Endothelial cell (in vitro differentiated cells): ENCODE data around the gene CCNA2. TPM values are rescaled to one million over a fixed set of nuclear protein-coding genes. Genes with fewer than 3 reads are reported as not detected.

Experiments used
- DNase-seq: peaks from one replicate; pipeline ENCODE4 v3.0.0; 2021; ENCODE audit warnings: low spot score
- H3K27ac Mint-ChIP-seq: one replicate; pipeline ENCODE4 v1.8.0; 2021; ENCODE audit warnings: mixed read lengths, inconsistent platforms; ENCODE audit not compliant: unreplicated experiment
- H3K27me3 Mint-ChIP-seq: one replicate; pipeline ENCODE4 v1.8.0; 2021; ENCODE audit warnings: mild to moderate bottlenecking, moderate library complexity, mixed read lengths, inconsistent platforms; ENCODE audit not compliant: unreplicated experiment
- H3K36me3 Mint-ChIP-seq: one replicate; pipeline ENCODE4 v1.8.0; 2021; ENCODE audit warnings: mild to moderate bottlenecking, low read depth, mixed read lengths, inconsistent platforms; ENCODE audit not compliant: unreplicated experiment
- H3K4me1 Mint-ChIP-seq: one replicate; pipeline ENCODE4 v1.8.0; 2021; ENCODE audit warnings: mild to moderate bottlenecking, mixed read lengths, inconsistent platforms; ENCODE audit not compliant: unreplicated experiment
- H3K4me3 Mint-ChIP-seq: one replicate; pipeline ENCODE4 v1.8.0; 2021; ENCODE audit warnings: mild to moderate bottlenecking, mixed read lengths, inconsistent platforms; ENCODE audit not compliant: unreplicated experiment
- H3K9me3 Mint-ChIP-seq: one replicate; pipeline ENCODE4 v1.8.0; 2021; ENCODE audit warnings: mixed read lengths, inconsistent platforms; ENCODE audit not compliant: unreplicated experiment
- CTCF ChIP-seq: fragments of 200-600 bp; sonication (generic); IDR thresholded peaks from one replicate; pipeline ENCODE4 v1.5.0; 2021; ENCODE audit warnings: antibody characterized with exemption; ENCODE audit not compliant: unreplicated experiment
- total RNA-seq: library from RNA; stranded (reverse); fragmentation: NEBNext Ultra II Directional; extraction: Animal tissue kit (Norgen Biotek cat#: 25700); gene quantifications from one replicate; pipeline ENCODE4 v1.2.1, GENCODE V29; 2021; ENCODE audit not compliant: unreplicated experiment

The CCNA2 gene
- total RNA-seq, 1 donor from 2014 or later = 11.4 TPM

GRCh38 chr4:121783210-121783609 lies 40.5 kb downstream of the CCNA2 start:
- Mint-ChIP-seq H3K27me3 (no peaks in the 10 kb centered on the region), H3K9me3 (no peaks in the 10 kb centered on the region), H3K4me1 (peaks cover 7% of the 10 kb centered on the region), H3K4me3 (no peak overlapping the region), H3K27ac (no peak overlapping the region), H3K36me3 (no peaks in the 10 kb centered on the region)
- no peak for DNase-seq
- TF ChIP-seq CTCF = no peak

GRCh38 chr4:121778991-121779628 lies 44.6 kb downstream of the CCNA2 start:
- DNase-seq = no peak
- no peak overlapping the region for H3K27ac Mint-ChIP-seq
- H3K9me3 Mint-ChIP-seq = no peaks in the 10 kb centered on the region
- TF ChIP-seq CTCF = no peak
- no peaks in the 10 kb centered on the region for H3K36me3 Mint-ChIP-seq
- H3K4me1 Mint-ChIP-seq = no peaks in the 10 kb centered on the region
- H3K27me3 Mint-ChIP-seq = peaks cover 4% of the 10 kb centered on the region
- H3K4me3 Mint-ChIP-seq = no peak overlapping the region

GRCh38 chr4:121777625-121778024 lies 46.1 kb downstream of the CCNA2 start:
- no peaks in the 10 kb centered on the region for H3K4me1 Mint-ChIP-seq
- H3K9me3 Mint-ChIP-seq = no peaks in the 10 kb centered on the region
- H3K27me3 Mint-ChIP-seq = peaks cover 5% of the 10 kb centered on the region
- H3K36me3 Mint-ChIP-seq = no peaks in the 10 kb centered on the region
- no peak for DNase-seq
- no peak for TF ChIP-seq CTCF
- no peak overlapping the region for H3K27ac Mint-ChIP-seq
- no peak overlapping the region for H3K4me3 Mint-ChIP-seq

- no peak overlapping the region for H3K27ac Mint-ChIP-seq
- no peak for TF ChIP-seq CTCF
- H3K9me3 Mint-ChIP-seq = no peaks in the 10 kb centered on the region
- H3K27me3 Mint-ChIP-seq = peaks cover 7% of the 10 kb centered on the region
- H3K36me3 Mint-ChIP-seq = no peaks in the 10 kb centered on the region
- H3K4me3 Mint-ChIP-seq = no peak overlapping the region
- H3K4me1 Mint-ChIP-seq = no peaks in the 10 kb centered on the region
- no peak for DNase-seq
Measured at GRCh38 chr4:121776610-121777401, 46.9 kb downstream of the CCNA2 start.

GRCh38 chr4:121773883-121774282 lies 49.8 kb downstream of the CCNA2 start:
- no peak overlapping the region for H3K4me3 Mint-ChIP-seq
- DNase-seq = no peak
- peaks cover 7% of the 10 kb centered on the region for H3K27me3 Mint-ChIP-seq
- no peaks in the 10 kb centered on the region for H3K9me3 Mint-ChIP-seq
- TF ChIP-seq CTCF = no peak
- no peaks in the 10 kb centered on the region for H3K4me1 Mint-ChIP-seq
- H3K27ac Mint-ChIP-seq = no peak overlapping the region
- no peaks in the 10 kb centered on the region for H3K36me3 Mint-ChIP-seq
